Trophoblast cell (in vitro differentiated cells and primary cell): ENCODE data around the gene NR4A1.

ENCODE experiments used
- DNase-seq, 2 donors: peaks; one replicate each; pipeline ENCODE4 v3.0.0-alpha.2; 2016
- H2AFZ ChIP-seq: 2 replicates; pipeline ENCODE4 v1.6.1; 2013; ENCODE audit warnings: low read length, moderate library complexity, mild to moderate bottlenecking; ENCODE audit not compliant: insufficient read depth, poor library complexity
- H2AK5ac ChIP-seq: 2 replicates; pipeline ENCODE4 v1.6.1; 2013; ENCODE audit warnings: mild to moderate bottlenecking, low read length
- H2BK120ac ChIP-seq: 2 replicates; pipeline ENCODE4 v1.6.1; 2013; ENCODE audit warnings: low read length, mild to moderate bottlenecking, moderate library complexity; ENCODE audit not compliant: insufficient read depth, poor library complexity
- H2BK12ac ChIP-seq: 2 replicates; pipeline ENCODE4 v1.6.1; 2013; ENCODE audit warnings: mild to moderate bottlenecking, low read length, moderate library complexity
- H2BK5ac ChIP-seq: 2 replicates; pipeline ENCODE4 v1.6.1; 2013; ENCODE audit warnings: low read length, low read depth, moderate library complexity, mild to moderate bottlenecking; ENCODE audit not compliant: poor library complexity
- H3K14ac ChIP-seq: 2 replicates; pipeline ENCODE4 v1.6.1; 2013; ENCODE audit warnings: mild to moderate bottlenecking, low read length
- H3K18ac ChIP-seq: 2 replicates; pipeline ENCODE4 v1.6.1; 2013; ENCODE audit warnings: mild to moderate bottlenecking, low read length
- H3K23ac ChIP-seq: 2 replicates; pipeline ENCODE4 v1.6.1; 2013; ENCODE audit warnings: low read length
- H3K27ac ChIP-seq: 2 replicates; pipeline ENCODE4 v1.5.1; 2013; ENCODE audit warnings: low read depth, mild to moderate bottlenecking, inconsistent platforms, low read length, moderate library complexity
- H3K27me3 ChIP-seq: 2 replicates; pipeline ENCODE4 v1.6.1; 2013; ENCODE audit warnings: inconsistent platforms, mild to moderate bottlenecking, low read length, moderate library complexity; ENCODE audit not compliant: insufficient read depth
- H3K36me3 ChIP-seq, 2 experiments: 1 replicate in 1 of 2; 2 replicates in 1 of 2; pipeline ENCODE4 v1.6.1; 2013; ENCODE audit warnings: low read length in 2 of 2, mild to moderate bottlenecking in 2 of 2, moderate library complexity in 1 of 2; ENCODE audit not compliant: insufficient read depth in 2 of 2, control insufficient read depth in 1 of 2
- H3K4ac ChIP-seq: 2 replicates; pipeline ENCODE4 v1.6.1; 2013; ENCODE audit warnings: low read depth, mild to moderate bottlenecking, low read length, moderate library complexity
- H3K4me1 ChIP-seq, 2 experiments: 1 replicate in 1 of 2; 2 replicates in 1 of 2; pipeline ENCODE4 v1.6.1; 2013; ENCODE audit warnings: low read length in 2 of 2, mild to moderate bottlenecking in 2 of 2, moderate library complexity in 1 of 2; ENCODE audit not compliant: insufficient read depth in 2 of 2, control insufficient read depth in 1 of 2
- H3K4me2 ChIP-seq: 2 replicates; pipeline ENCODE4 v1.6.1; 2013; ENCODE audit warnings: inconsistent platforms, mild to moderate bottlenecking, low read length, moderate library complexity
- H3K4me3 ChIP-seq: 2 replicates; pipeline ENCODE4 v1.5.1; 2013; ENCODE audit warnings: mild to moderate bottlenecking, low read depth, low read length, inconsistent platforms
- H3K79me1 ChIP-seq: one replicate; pipeline ENCODE4 v1.6.1; 2013; ENCODE audit warnings: low read length
- H3K79me2 ChIP-seq: 2 replicates; pipeline ENCODE4 v1.6.1; 2013; ENCODE audit warnings: low read length, mild to moderate bottlenecking; ENCODE audit not compliant: control insufficient read depth, insufficient read depth, poor library complexity
- H3K9ac ChIP-seq: 2 replicates; pipeline ENCODE4 v1.6.1; 2013; ENCODE audit warnings: mild to moderate bottlenecking, low read length
- H3K9me3 ChIP-seq: 2 replicates; pipeline ENCODE4 v1.6.1; 2013; ENCODE audit warnings: low read depth, mild to moderate bottlenecking, control low read depth, inconsistent platforms, low read length; ENCODE audit not compliant: insufficient read depth
- H4K12ac ChIP-seq: 2 replicates; pipeline ENCODE4 v1.6.1; 2013; ENCODE audit warnings: low read depth, mild to moderate bottlenecking, low read length, moderate library complexity
- H4K8ac ChIP-seq: 2 replicates; pipeline ENCODE4 v1.6.1; 2013; ENCODE audit warnings: low read depth, mild to moderate bottlenecking, low read length, moderate library complexity
- H4K91ac ChIP-seq: one replicate; pipeline ENCODE4 v1.6.1; 2013; ENCODE audit warnings: low read depth, mild to moderate bottlenecking, low read length, moderate library complexity
- WGBS: extraction: QIAGEN DNeasy Blood & Tissue Kit; methylation state at CpG from one replicate; pipeline ENCODE4 v1.1.7; 2013; ENCODE audit warnings: missing lambda C conversion rate; ENCODE audit not compliant: insufficient read length, insufficient coverage; ENCODE audit errors: extremely low coverage; 5-methylcytosine and 5-hydroxymethylcytosine counted together

NR4A1 gene

GRCh38 chr12:52074971-52075724 is 23.9 kb downstream of the NR4A1 start:
- H3K4me3 ChIP-seq, result no peak overlapping the region
- no CpG with 5 or more reads among the region's 3 CpGs for WGBS
- no peaks in the 10 kb centered on the region for H3K27me3 ChIP-seq
- no peak overlapping the region for H2BK12ac ChIP-seq
- no peak overlapping the region for H2BK120ac ChIP-seq
- no peak overlapping the region for H3K9ac ChIP-seq
- H3K4me1 ChIP-seq, result peaks cover 2 to 11% of the 10 kb centered on the region in 2 experiments
- H2AK5ac ChIP-seq, result no peak overlapping the region
- peaks cover 3% of the 10 kb centered on the region for H3K9me3 ChIP-seq
- peaks cover 54 to 59% of the 10 kb centered on the region in 2 experiments for H3K36me3 ChIP-seq
- H3K27ac ChIP-seq, result no peak overlapping the region
- no peak overlapping the region for H3K4ac ChIP-seq
- no peak overlapping the region for H4K91ac ChIP-seq
- no peaks in the 10 kb centered on the region for H3K79me1 ChIP-seq
- peaks cover 6% of the 10 kb centered on the region for H3K79me2 ChIP-seq
- H2AFZ ChIP-seq, result no peak overlapping the region
- no peak overlapping the region for H3K18ac ChIP-seq
- no peak overlapping the region for H3K23ac ChIP-seq
- no peak overlapping the region for H2BK5ac ChIP-seq
- H4K8ac ChIP-seq, result no peak overlapping the region
- no peak for DNase-seq
- H4K12ac ChIP-seq, result no peak overlapping the region
- no peak overlapping the region for H3K4me2 ChIP-seq
- H3K14ac ChIP-seq, result no peak overlapping the region

- no peak overlapping the region for H2BK120ac ChIP-seq
- WGBS, result no CpG with 5 or more reads among the region's 16 CpGs
- no peak overlapping the region for H3K4me3 ChIP-seq
- H3K36me3 ChIP-seq, result peaks cover 54 to 59% of the 10 kb centered on the region in 2 experiments
- no peak overlapping the region for H4K12ac ChIP-seq
- H3K79me1 ChIP-seq, result no peaks in the 10 kb centered on the region
- H3K9ac ChIP-seq, result no peak overlapping the region
- no peak overlapping the region for H2AFZ ChIP-seq
- H3K9me3 ChIP-seq, result peaks cover 3% of the 10 kb centered on the region
- H2AK5ac ChIP-seq, result no peak overlapping the region
- H2BK12ac ChIP-seq, result no peak overlapping the region
- no peak overlapping the region for H3K4ac ChIP-seq
- H3K4me1 ChIP-seq, result peaks cover 0 to 4% of the 10 kb centered on the region in 2 experiments
- no peak overlapping the region for H4K91ac ChIP-seq
- H2BK5ac ChIP-seq, result no peak overlapping the region
- H3K23ac ChIP-seq, result no peak overlapping the region
- H3K27ac ChIP-seq, result no peak overlapping the region
- no peaks in the 10 kb centered on the region for H3K79me2 ChIP-seq
- no peak overlapping the region for H3K18ac ChIP-seq
- H3K4me2 ChIP-seq, result no peak overlapping the region
- no peak overlapping the region for H3K14ac ChIP-seq
- no peak overlapping the region for H4K8ac ChIP-seq
- H3K27me3 ChIP-seq, result no peaks in the 10 kb centered on the region
- DNase-seq, result no peak
These were observed 25.6 kb downstream of the NR4A1 start for GRCh38 chr12:52076811-52077210.

GRCh38 chr12:52078276-52078675 is 27.0 kb downstream of the NR4A1 start:
- no peak overlapping the region for H3K18ac ChIP-seq
- no peak overlapping the region for H3K4me3 ChIP-seq
- H4K8ac ChIP-seq, result no peak overlapping the region
- no peaks in the 10 kb centered on the region for H3K79me2 ChIP-seq
- no peak overlapping the region for H3K14ac ChIP-seq
- H3K36me3 ChIP-seq, result peaks cover 52 to 53% of the 10 kb centered on the region in 2 experiments
- no peak overlapping the region for H2BK5ac ChIP-seq
- no peak overlapping the region for H2AFZ ChIP-seq
- H3K79me1 ChIP-seq, result no peaks in the 10 kb centered on the region
- H3K27ac ChIP-seq, result no peak overlapping the region
- peaks cover 3% of the 10 kb centered on the region for H3K9me3 ChIP-seq
- no peak overlapping the region for H2AK5ac ChIP-seq
- H2BK12ac ChIP-seq, result no peak overlapping the region
- no peak overlapping the region for H3K23ac ChIP-seq
- WGBS, result no CpG with 5 or more reads among the region's 3 CpGs
- no peak overlapping the region for H4K12ac ChIP-seq
- DNase-seq, result no peak
- H3K27me3 ChIP-seq, result no peaks in the 10 kb centered on the region
- H3K4me1 ChIP-seq, result peaks cover 0 to 4% of the 10 kb centered on the region in 2 experiments
- H4K91ac ChIP-seq, result no peak overlapping the region
- H3K4ac ChIP-seq, result no peak overlapping the region
- no peak overlapping the region for H3K4me2 ChIP-seq
- no peak overlapping the region for H2BK120ac ChIP-seq
- no peak overlapping the region for H3K9ac ChIP-seq

GRCh38 chr12:52079576-52080402 is 28.5 kb downstream of the NR4A1 start, which contains the start of gene SMIM41:
SMIM41 (plus strand) TSS chr12:52079704; CDS start chr12:52079780, 76 bp downstream.
- peaks cover 38 to 39% of the 10 kb centered on the region in 2 experiments for H3K36me3 ChIP-seq
- H3K27me3 ChIP-seq, result no peaks in the 10 kb centered on the region
- H3K4me2 ChIP-seq, result no peak within 1 kb of the TSS
- DNase-seq, result no peak
- H2AK5ac ChIP-seq, result no peak within 1 kb of the TSS
- no peak within 1 kb of the TSS for H4K8ac ChIP-seq
- H3K9me3 ChIP-seq, result peaks cover 3% of the 10 kb centered on the region
- H4K12ac ChIP-seq, result no peak within 1 kb of the TSS
- H3K14ac ChIP-seq, result no peak within 1 kb of the TSS
- no peaks in the 10 kb centered on the region for H3K4me1 ChIP-seq
- no peak within 1 kb of the TSS for H2BK5ac ChIP-seq
- H2BK12ac ChIP-seq, result no peak within 1 kb of the TSS
- H3K23ac ChIP-seq, result no peak within 1 kb of the TSS
- no peak within 1 kb of the TSS for H2BK120ac ChIP-seq
- no peak within 1 kb of the TSS for H3K4me3 ChIP-seq
- WGBS, result no CpG with 5 or more reads among the region's 87 CpGs
- H3K9ac ChIP-seq, result no peak within 1 kb of the TSS
- H4K91ac ChIP-seq, result no peak within 1 kb of the TSS
- no peaks in the 10 kb centered on the region for H3K79me2 ChIP-seq
- H2AFZ ChIP-seq, result no peak within 1 kb of the TSS
- H3K79me1 ChIP-seq, result no peaks in the 10 kb centered on the region
- no peak within 1 kb of the TSS for H3K27ac ChIP-seq
- no peak within 1 kb of the TSS for H3K4ac ChIP-seq
- H3K18ac ChIP-seq, result no peak within 1 kb of the TSS
